ENCODE data around the gene NRAP.

DNA sequence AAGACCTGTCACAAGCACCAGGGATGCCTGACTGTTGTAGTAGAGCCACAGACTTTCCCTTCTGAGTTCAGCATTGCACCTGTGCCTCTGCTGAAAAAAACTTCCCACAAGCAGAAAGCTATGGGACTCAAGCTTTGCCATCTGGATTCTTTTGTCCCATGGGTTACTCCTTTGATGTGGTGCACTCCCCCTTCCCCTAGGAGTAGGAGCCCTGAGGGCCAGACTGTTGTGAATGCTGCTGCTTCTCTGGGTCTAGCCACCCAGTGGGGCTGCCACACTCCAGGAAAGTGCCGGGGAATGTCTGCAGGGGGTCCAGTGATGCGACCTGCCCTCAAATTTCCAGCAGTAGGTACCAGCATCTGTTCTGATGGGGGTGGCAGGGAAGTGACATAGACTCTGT is 27.5 kb upstream of the NRAP start:
- TF ChIP-seq, protein P1, sequence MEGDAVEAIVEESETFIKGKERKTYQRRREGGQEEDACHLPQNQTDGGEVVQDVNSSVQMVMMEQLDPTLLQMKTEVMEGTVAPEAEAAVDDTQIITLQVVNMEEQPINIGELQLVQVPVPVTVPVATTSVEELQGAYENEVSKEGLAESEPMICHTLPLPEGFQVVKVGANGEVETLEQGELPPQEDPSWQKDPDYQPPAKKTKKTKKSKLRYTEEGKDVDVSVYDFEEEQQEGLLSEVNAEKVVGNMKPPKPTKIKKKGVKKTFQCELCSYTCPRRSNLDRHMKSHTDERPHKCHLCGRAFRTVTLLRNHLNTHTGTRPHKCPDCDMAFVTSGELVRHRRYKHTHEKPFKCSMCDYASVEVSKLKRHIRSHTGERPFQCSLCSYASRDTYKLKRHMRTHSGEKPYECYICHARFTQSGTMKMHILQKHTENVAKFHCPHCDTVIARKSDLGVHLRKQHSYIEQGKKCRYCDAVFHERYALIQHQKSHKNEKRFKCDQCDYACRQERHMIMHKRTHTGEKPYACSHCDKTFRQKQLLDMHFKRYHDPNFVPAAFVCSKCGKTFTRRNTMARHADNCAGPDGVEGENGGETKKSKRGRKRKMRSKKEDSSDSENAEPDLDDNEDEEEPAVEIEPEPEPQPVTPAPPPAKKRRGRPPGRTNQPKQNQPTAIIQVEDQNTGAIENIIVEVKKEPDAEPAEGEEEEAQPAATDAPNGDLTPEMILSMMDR (IDR thresholded peaks at IDR 0.05): no peak
- no peak for TF ChIP-seq EP300 (IDR thresholded peaks at IDR 0.05; ENCODE audit: low read depth)

Data from transverse colon (tissue), 3 donors.